Colonic mucosa (tissue), 4 donors: ENCODE results near the gene MRPS18A. TPM values are rescaled to one million over a fixed set of nuclear protein-coding genes. Genes with fewer than 3 reads are reported as not detected.
"Not testable (repeated sequence)": the region's sequence is repeated elsewhere in the genome, so short reads cannot be mapped to it uniquely, and the experiment has no call there.

Experiments used
- DNase-seq: peaks from one replicate; pipeline ENCODE4 v3.0.0-alpha.2; 2020
- H3K27ac ChIP-seq: fragments of 200-600 bp; one replicate; pipeline ENCODE4 v1.8.0; 2021
- H3K27me3 ChIP-seq: fragments of 200-600 bp; one replicate; pipeline ENCODE4 v1.8.0; 2021
- H3K36me3 ChIP-seq: fragments of 200-600 bp; one replicate; pipeline ENCODE4 v1.8.0; 2021
- H3K4me1 ChIP-seq: fragments of 200-600 bp; one replicate; pipeline ENCODE4 v1.8.0; 2021; ENCODE audit warnings: mild to moderate bottlenecking
- H3K4me3 ChIP-seq: fragments of 200-600 bp; one replicate; pipeline ENCODE4 v1.8.0; 2021
- H3K9ac ChIP-seq, 2 donors: one replicate each; pipeline ENCODE4 v1.7.0; 2013; ENCODE audit warnings: control low read depth in 2 of 2, low read depth in 2 of 2, low read length in 2 of 2
- H3K9me3 ChIP-seq: fragments of 200-600 bp; one replicate; pipeline ENCODE4 v1.8.0; 2021
- intact Hi-C: fragments of 100-400 bp; cut with DNase I; formaldehyde crosslinking; loops from one replicate; pipeline ENCODE4 v1.14.1; 2022
- total RNA-seq, 2 donors: library from RNA; stranded (reverse); fragmentation: NEBNext Ultra II Directional in 1 of 2; extraction: Animal tissue kit (Norgen Biotek cat#: 25700) in 1 of 2; gene quantifications; one replicate each; pipeline ENCODE4 v1.2.1, GENCODE V29; 2021
- TF ChIP-seq, protein P1 (sequence below): fragments of 200-600 bp; IDR thresholded peaks from one replicate; pipeline ENCODE4 v1.8.0; 2022; ENCODE audit warnings: antibody characterized with exemption, mild to moderate bottlenecking
- donor health status: healthy.
- donor health status: DM: no; HTN: no; CAD: no.
- donor health status: DM: no; HTN: no; CAD: no.

Gene MRPS18A
- total RNA-seq, 2 donors from 2014 or later: 83.6 to 120 TPM

DNA sequence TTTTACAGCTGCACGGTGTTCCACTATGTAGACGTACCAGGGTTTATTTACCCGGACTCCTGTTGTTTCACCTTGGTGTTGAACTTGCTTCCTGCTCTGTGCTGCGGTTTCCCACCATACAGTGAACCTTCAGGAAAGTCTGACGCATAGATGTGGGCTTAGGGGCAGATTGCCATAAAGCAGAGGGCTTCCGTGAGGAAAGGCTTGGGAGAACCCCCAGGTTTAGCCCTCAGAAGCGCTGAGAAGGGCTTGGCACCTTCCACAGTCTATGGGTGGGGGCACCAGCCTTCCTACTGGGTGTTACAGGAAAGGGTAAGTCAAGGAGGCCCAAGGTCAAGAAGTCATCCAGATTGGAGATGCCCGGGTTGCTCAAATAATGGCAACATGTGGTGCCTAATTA lies 19.2 kb upstream of the MRPS18A start:
- no peak overlapping the region for H3K27ac ChIP-seq
- no peak for DNase-seq
- intact Hi-C loops: no loop called here

GRCh38 chr6:43705996-43706395 lies 18.4 kb upstream of the MRPS18A start:
- H3K27ac ChIP-seq: peak overlapping the region; percentile 35
- H3K27me3 ChIP-seq: no peaks in the 10 kb centered on the region
- TF ChIP-seq, protein P1, sequence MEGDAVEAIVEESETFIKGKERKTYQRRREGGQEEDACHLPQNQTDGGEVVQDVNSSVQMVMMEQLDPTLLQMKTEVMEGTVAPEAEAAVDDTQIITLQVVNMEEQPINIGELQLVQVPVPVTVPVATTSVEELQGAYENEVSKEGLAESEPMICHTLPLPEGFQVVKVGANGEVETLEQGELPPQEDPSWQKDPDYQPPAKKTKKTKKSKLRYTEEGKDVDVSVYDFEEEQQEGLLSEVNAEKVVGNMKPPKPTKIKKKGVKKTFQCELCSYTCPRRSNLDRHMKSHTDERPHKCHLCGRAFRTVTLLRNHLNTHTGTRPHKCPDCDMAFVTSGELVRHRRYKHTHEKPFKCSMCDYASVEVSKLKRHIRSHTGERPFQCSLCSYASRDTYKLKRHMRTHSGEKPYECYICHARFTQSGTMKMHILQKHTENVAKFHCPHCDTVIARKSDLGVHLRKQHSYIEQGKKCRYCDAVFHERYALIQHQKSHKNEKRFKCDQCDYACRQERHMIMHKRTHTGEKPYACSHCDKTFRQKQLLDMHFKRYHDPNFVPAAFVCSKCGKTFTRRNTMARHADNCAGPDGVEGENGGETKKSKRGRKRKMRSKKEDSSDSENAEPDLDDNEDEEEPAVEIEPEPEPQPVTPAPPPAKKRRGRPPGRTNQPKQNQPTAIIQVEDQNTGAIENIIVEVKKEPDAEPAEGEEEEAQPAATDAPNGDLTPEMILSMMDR: no peak
- peaks cover 7% of the 10 kb centered on the region for H3K4me1 ChIP-seq
- peak overlapping the region in 1 of 2 donors; percentile 0 for H3K9ac ChIP-seq
- no peaks in the 10 kb centered on the region for H3K36me3 ChIP-seq
- no peaks in the 10 kb centered on the region for H3K9me3 ChIP-seq
- intact Hi-C loops: no loop called here
- H3K4me3 ChIP-seq: no peak overlapping the region
- DNase-seq: no peak

More for the DNA sequence above, 19.2 kb upstream of the MRPS18A start:
- Histone ChIP-seq H3K4me3 (no peak overlapping the region), H3K36me3 (no peaks in the 10 kb centered on the region), H3K9ac (peak overlapping the region in 1 of 2 donors; percentile 0), H3K27me3 (no peaks in the 10 kb centered on the region), H3K9me3 (no peaks in the 10 kb centered on the region), H3K4me1 (peaks cover 7% of the 10 kb centered on the region)
- TF ChIP-seq, protein P1: no peak

DNA sequence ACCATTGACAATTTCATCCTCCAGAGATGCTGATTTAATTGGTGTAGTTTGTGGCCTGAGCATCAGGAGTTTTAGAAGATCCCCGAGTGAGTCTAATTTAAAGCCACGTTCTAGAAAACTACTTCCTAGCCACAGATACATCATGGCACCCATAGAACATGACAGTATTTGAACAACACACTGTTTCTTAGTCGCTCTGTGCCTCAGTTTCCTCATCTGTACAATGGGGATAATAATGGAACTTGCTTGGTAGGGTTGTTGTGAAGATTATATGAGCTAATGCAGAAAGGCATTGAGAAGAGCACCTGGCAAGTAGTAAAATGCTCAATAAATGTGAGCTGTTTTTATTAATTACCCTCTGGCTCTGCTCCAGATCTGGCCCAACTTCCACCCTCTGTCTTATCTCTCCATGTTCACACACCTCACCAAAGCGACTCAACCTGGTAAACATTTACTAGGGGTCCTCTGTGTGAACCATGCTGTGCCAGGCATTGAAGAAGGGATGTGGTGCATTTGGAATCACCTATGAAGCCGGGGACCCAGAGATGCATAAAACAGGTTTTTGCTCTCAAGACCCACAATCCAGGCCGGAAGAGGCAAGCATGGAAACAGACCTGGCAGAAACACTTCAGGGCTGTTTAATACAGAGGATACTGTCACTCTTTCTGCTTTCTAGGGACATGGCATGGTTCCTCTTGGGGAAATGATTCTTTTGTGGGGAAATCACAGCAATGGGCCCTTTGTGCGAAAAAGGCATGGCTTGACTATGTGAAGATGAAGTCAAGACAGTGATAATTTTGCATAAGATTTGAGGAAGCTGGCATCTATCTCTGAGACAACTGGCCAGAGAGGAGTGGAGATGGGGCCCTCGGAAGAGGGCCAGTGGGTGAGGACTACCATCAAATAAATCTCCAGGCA lies 16.2 kb upstream of the MRPS18A start:
- H3K4me1 ChIP-seq: peaks cover 16% of the 10 kb centered on the region
- intact Hi-C loops: no loop called here
- H3K9ac ChIP-seq: no peak overlapping the region
- no peak overlapping the region for H3K4me3 ChIP-seq
- no peak for DNase-seq
- H3K27me3 ChIP-seq: no peaks in the 10 kb centered on the region
- TF ChIP-seq, protein P1: no peak
- no peaks in the 10 kb centered on the region for H3K36me3 ChIP-seq
- peak overlapping the region; percentile 75 for H3K27ac ChIP-seq
- H3K9me3 ChIP-seq: no peaks in the 10 kb centered on the region

DNA sequence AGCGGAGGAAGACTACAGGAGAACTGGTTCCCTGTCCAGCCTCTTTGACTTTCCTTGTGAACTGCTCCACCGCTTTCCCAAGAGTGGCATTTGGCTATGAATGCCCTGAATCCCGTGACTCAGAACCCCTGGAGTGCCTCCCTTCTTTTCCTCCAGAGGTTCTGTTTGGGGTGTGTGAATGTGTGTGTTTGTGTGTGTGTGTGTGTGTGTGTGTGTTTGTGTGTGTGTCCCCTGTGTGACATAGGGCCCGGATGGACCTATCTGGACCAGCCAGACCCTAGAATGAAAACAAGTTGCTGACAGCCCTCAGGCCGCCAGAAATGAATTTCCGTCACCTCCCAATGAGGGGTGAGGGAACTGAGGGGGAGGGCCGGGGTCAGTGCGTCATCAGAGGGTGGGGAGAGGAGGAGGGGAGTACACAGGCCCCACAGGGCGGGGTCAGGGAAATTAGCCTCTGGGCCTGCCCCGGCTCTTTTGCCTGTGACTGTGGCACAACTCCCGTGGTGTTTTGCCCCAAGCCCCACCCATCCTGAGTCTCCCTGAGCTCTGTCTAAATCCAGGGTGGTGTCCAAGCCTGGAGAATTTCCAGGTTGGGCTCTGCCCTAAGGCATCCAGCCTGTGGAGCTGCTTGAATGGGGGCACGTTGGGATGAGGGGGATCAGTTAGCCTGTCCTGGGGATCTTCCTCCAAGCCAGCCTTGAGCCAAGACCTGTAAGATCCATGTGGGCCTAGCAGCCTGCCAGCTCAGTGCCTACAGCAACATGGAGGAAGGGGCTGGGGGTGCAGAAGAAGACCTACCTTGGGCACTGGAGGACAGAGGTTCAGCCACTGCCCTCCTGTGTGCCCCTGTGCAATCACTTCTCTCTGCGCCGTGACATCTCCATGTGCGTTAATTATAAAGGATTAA lies 15.2 kb upstream of the MRPS18A start:
- DNase-seq: peak; percentile 94
- peaks cover 16% of the 10 kb centered on the region for H3K4me1 ChIP-seq
- H3K36me3 ChIP-seq: no peaks in the 10 kb centered on the region
- no peak overlapping the region for H3K4me3 ChIP-seq
- H3K27me3 ChIP-seq: no peaks in the 10 kb centered on the region
- H3K9me3 ChIP-seq: no peaks in the 10 kb centered on the region
- peak overlapping the region; percentile 75 for H3K27ac ChIP-seq
- intact Hi-C loops: no loop called here
- H3K9ac ChIP-seq: peak overlapping the region; percentile 30 to 71
- TF ChIP-seq, protein P1: no peak

DNA sequence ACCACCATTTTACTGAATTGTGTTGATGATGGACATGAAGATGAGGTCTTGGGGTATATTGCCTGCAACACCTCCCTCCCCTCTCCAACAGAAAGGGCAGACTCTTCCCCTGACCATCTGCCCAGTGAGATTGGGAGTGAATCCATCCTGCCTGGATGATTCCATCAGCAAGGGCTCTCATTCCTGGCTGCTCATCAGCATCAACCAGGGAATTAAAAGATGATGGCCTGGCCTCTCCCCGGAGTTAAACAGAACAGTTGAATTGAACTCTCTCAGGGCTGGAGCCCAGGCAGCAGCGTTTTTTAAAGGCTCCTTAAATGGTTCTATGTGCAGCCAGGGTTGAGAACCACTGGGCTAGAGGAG lies 14.6 kb upstream of the MRPS18A start:
- Histone ChIP-seq H3K9ac (peak overlapping the region in 1 of 2 donors; percentile 30), H3K9me3 (no peaks in the 10 kb centered on the region), H3K4me1 (peaks cover 16% of the 10 kb centered on the region), H3K27ac (peak overlapping the region; percentile 75), H3K4me3 (no peak overlapping the region), H3K36me3 (no peaks in the 10 kb centered on the region), H3K27me3 (no peaks in the 10 kb centered on the region)
- TF ChIP-seq, protein P1: no peak
- intact Hi-C loops: no loop called here
- DNase-seq: no peak

DNA sequence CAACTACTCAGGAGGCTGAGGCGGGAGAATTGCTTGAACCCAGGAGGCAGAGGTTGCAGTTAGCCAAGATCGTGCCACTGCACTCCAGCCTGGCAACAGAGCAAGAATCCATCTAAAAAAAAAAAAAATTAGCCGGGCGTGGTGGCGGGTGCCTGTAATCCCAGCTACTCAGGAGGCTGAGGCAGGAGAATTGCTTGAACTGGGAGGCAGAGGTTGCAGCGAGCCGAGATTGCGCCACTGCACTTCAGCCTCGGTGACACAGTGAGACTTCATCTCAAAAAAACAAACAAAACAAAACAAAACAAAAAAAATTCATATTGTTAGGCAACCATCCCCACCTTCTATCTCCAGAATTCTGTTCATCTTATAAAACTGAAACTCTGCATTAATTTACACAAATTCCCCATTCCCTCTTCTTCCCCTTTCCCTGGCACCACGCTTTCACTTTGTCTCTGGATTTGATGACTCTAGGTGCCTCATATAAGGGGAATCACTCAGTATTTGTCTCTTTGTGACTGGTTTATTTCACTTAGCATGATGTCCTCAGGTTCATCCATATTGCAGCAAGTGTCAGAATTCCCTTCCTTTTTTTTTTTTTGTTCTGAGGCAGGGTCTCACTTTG lies 13.5 kb upstream of the MRPS18A start:
- H3K9me3 ChIP-seq, H3K27me3 ChIP-seq, H3K36me3 ChIP-seq, DNase-seq, intact Hi-C loops, H3K27ac ChIP-seq, H3K4me3 ChIP-seq, H3K9ac ChIP-seq: not testable (repeated sequence)
- peaks cover 16% of the 10 kb centered on the region for H3K4me1 ChIP-seq
